ENCODE data around the gene GPR137B. TPM values are rescaled to one million over a fixed set of nuclear protein-coding genes. Genes with fewer than 3 reads are reported as not detected.

Gene GPR137B
- total and polyA plus RNA-seq, 2 of the 4 experiments (the other 2 are of a cell fraction), result 4.5 to 12.3 TPM

DNA sequence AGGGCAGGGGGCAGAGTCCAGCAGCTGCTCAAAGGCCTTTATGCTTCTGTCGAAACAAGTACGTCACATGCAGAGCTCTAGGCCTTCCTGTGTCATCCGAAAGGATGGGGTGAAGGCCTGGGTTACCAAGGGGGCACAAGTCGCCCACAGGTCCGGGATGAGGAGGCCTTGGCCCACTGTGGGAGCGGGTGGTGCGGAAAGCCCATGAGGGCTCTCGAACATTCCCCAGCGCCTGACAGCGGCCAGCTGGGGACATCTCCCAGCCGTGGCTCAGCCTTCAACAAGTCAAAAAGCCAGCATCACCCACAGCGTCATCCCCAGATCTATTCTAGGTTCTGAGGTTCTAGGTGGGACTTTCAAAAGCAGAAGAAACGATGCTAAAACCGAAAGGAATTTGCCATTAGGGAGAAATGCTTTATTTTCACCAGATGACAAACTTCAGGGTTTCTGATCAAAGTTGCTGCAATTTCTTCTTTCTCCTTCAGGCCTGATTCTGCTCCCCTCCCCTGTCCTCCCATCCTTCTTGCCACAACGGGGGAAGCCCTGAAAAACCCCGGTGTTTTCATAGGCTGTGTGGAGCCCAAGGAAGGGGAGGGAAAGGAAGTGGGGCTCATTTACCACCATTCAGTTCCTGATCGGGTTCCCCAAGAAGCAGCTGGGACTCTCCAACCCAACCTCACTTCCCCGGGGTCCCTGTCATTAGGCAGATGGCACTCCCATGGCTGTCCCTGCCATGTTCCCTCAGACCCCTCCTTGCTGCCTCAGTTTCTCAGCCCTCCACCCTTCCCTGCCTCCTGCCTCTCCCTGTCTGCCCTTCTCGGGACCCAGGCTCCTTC is 17.6 kb downstream of the GPR137B start:
- H3K27ac ChIP-seq (ENCODE audit: insufficient read depth, low read length), result no peak overlapping the region
- no peaks in the 10 kb centered on the region; the same call in 1 of the 2 replicates for H3K9me1 ChIP-seq (ENCODE audit: insufficient read depth, low read length)
- no peak overlapping the region for H2BK120ac ChIP-seq (ENCODE audit: low read depth, low read length)
- H2AK5ac ChIP-seq (ENCODE audit: low read depth, low read length), result no peak overlapping the region
- BruUV-seq (replicated peaks), result no TSS peak
- in situ Hi-C loops (cut with MboI; ENCODE audit: low sequenced_read_pairs), result no loop called here
- H2BK20ac ChIP-seq (ENCODE audit: low read depth, low read length), result no peak overlapping the region
- no peak overlapping the region for H2AFZ ChIP-seq (replicated peaks; ENCODE audit: low read length, poor library complexity)
- no peak overlapping the region for H2BK5ac ChIP-seq (ENCODE audit: low read depth, low read length, poor library complexity, severe bottlenecking)
- CTCF ChIA-PET, result no interaction called here
- H2AK9ac ChIP-seq (replicated peaks; ENCODE audit: low read depth, low read length, poor library complexity), result no peak overlapping the region
- no peak overlapping the region for H2BK15ac ChIP-seq (ENCODE audit: low read depth, low read length)
- H3K4ac ChIP-seq (ENCODE audit: low read depth, low read length), result no peak overlapping the region
- intact Hi-C loops (cut with micrococcal nuclease), result no loop called here
- H4K20me1 ChIP-seq (ENCODE audit: insufficient read depth, low read length), result no peaks in the 10 kb centered on the region
- H4K8ac ChIP-seq (ENCODE audit: low read depth in 2 of 2, low read length in 2 of 2), result no peak overlapping the region
- dilution Hi-C loops (cut with HindIII; ENCODE audit: low sequenced_read_pairs, unreplicated experiment), result no loop called here
- H3K23ac ChIP-seq (ENCODE audit: low read depth, low read length), result no peak overlapping the region
- H3K9ac ChIP-seq (ENCODE audit: low read depth, low read length), result no peak overlapping the region
- POLR2A ChIA-PET (ENCODE audit: unreplicated experiment), result no interaction called here
- no peaks in the 10 kb centered on the region for H3K4me1 ChIP-seq (ENCODE audit: control insufficient read depth, insufficient read depth, low read length)
- no peaks in the 10 kb centered on the region for H3K79me1 ChIP-seq (ENCODE audit: low read depth in 1 of 2, low read length in 2 of 2)
- DNase-seq, result no peak
- H3K56ac ChIP-seq (ENCODE audit: extremely low read depth, insufficient read depth, low read length), result no peak overlapping the region
- H3K9me3 ChIP-seq (ENCODE audit: control insufficient read depth, insufficient read depth, low read length), result peaks cover 6% of the 10 kb centered on the region; the same call in 1 of the 2 replicates
- H3K18ac ChIP-seq (ENCODE audit: low read depth, low read length), result no peak overlapping the region
- H3K4me3 ChIP-seq (ENCODE audit: insufficient read depth, low read depth, low read length), result no peak overlapping the region
- 78% methylated on average over 10 of the region's 19 CpGs; no CpG with 5 or more reads in 1 of the 2 experiments for WGBS, 2 experiments (ENCODE audit: extremely low coverage in 2 of 2, insufficient read length in 1 of 2)
- no peaks in the 10 kb centered on the region for H3K27me3 ChIP-seq (ENCODE audit: control insufficient read depth, insufficient read depth, low read length)
- ATAC-seq (ENCODE audit: low read depth), result no peak
- no peak overlapping the region for H4K91ac ChIP-seq (ENCODE audit: insufficient read depth, low read depth, low read length)
- H3K4me2 ChIP-seq (ENCODE audit: low read depth, low read length), result no peak overlapping the region
- H3K14ac ChIP-seq (replicated peaks; ENCODE audit: low read depth, low read length), result no peak overlapping the region
- no peak overlapping the region for H4K5ac ChIP-seq (ENCODE audit: low read depth, low read length)
- peaks cover 2% of the 10 kb centered on the region; the same call in 1 of the 2 replicates for H3K36me3 ChIP-seq (ENCODE audit: control insufficient read depth, insufficient read depth, low read length)
- no peak for TF ChIP-seq BHLHE40 (IDR thresholded peaks at IDR 0.05; ENCODE audit: low read depth, low read length)
- TF ChIP-seq, protein P1, sequence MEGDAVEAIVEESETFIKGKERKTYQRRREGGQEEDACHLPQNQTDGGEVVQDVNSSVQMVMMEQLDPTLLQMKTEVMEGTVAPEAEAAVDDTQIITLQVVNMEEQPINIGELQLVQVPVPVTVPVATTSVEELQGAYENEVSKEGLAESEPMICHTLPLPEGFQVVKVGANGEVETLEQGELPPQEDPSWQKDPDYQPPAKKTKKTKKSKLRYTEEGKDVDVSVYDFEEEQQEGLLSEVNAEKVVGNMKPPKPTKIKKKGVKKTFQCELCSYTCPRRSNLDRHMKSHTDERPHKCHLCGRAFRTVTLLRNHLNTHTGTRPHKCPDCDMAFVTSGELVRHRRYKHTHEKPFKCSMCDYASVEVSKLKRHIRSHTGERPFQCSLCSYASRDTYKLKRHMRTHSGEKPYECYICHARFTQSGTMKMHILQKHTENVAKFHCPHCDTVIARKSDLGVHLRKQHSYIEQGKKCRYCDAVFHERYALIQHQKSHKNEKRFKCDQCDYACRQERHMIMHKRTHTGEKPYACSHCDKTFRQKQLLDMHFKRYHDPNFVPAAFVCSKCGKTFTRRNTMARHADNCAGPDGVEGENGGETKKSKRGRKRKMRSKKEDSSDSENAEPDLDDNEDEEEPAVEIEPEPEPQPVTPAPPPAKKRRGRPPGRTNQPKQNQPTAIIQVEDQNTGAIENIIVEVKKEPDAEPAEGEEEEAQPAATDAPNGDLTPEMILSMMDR (conservative IDR thresholded peaks at IDR 0.05; ENCODE audit: low read depth, low read length), result no peak
- no peak for TF ChIP-seq CEBPB (IDR thresholded peaks at IDR 0.05; ENCODE audit: low read depth, low read length)
- no peak for TF ChIP-seq MAFK (IDR thresholded peaks at IDR 0.05; ENCODE audit: low read depth, low read length)
- no peak for TF ChIP-seq NFE2L2 (IDR thresholded peaks at IDR 0.05; ENCODE audit: low read depth, low read length)
- no peak for TF ChIP-seq RAD21 (IDR thresholded peaks at IDR 0.05; ENCODE audit: low read length)
- TF ChIP-seq, protein P2, sequence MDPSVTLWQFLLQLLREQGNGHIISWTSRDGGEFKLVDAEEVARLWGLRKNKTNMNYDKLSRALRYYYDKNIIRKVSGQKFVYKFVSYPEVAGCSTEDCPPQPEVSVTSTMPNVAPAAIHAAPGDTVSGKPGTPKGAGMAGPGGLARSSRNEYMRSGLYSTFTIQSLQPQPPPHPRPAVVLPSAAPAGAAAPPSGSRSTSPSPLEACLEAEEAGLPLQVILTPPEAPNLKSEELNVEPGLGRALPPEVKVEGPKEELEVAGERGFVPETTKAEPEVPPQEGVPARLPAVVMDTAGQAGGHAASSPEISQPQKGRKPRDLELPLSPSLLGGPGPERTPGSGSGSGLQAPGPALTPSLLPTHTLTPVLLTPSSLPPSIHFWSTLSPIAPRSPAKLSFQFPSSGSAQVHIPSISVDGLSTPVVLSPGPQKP (IDR thresholded peaks at IDR 0.05; ENCODE audit: borderline replicate concordance, low read depth, low read length), result no peak
- TF ChIP-seq MAZ (IDR thresholded peaks at IDR 0.05; ENCODE audit: borderline replicate concordance, low read depth, low read length), result no peak
- no peak for TF ChIP-seq POLR2A (IDR thresholded peaks at IDR 0.05; ENCODE audit: low read depth, low read length)
- TF ChIP-seq, protein P3, sequence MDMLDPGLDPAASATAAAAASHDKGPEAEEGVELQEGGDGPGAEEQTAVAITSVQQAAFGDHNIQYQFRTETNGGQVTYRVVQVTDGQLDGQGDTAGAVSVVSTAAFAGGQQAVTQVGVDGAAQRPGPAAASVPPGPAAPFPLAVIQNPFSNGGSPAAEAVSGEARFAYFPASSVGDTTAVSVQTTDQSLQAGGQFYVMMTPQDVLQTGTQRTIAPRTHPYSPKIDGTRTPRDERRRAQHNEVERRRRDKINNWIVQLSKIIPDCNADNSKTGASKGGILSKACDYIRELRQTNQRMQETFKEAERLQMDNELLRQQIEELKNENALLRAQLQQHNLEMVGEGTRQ (IDR thresholded peaks at IDR 0.05; ENCODE audit: low read depth, low read length), result no peak
- TF ChIP-seq RCOR1 (IDR thresholded peaks at IDR 0.05; ENCODE audit: insufficient replicate concordance, low read length), result no peak
- no peak for TF ChIP-seq CHD1 (IDR thresholded peaks at IDR 0.05; ENCODE audit: low read depth, low read length)
- no peak for TF ChIP-seq MXI1 (IDR thresholded peaks at IDR 0.05; ENCODE audit: borderline replicate concordance, low read depth, low read length)
- TF ChIP-seq FOS (IDR thresholded peaks at IDR 0.05; ENCODE audit: low read depth, low read length), result no peak
- no peak for TF ChIP-seq SMC3 (IDR thresholded peaks at IDR 0.05; ENCODE audit: low read depth, low read length)
